A549 (cell line): Measurements from ENCODE around the gene RAB10. TPM values are rescaled to one million over a fixed set of nuclear protein-coding genes. Genes with fewer than 3 reads are reported as not detected.

ENCODE experiments used
- ATAC-seq, 2 experiments: fragments of 200-7000 bp in 1 of 2; fragments of >200 bp in 1 of 2; cut with Nextera tagmentation in 1 of 2; cut with Tn5 transposase in 1 of 2; 3 replicates each; pipeline versions ENCODE4 v1.8.0 to v1.9.1; 2018 to 2020; ENCODE audit warnings: mild to moderate bottlenecking in 1 of 2, moderate library complexity in 1 of 2
- CTCF ChIA-PET: fragments of 300-600 bp; sonication (Branson Sonifier 250); formaldehyde crosslinking; extraction: SDS; loops from one replicate; lab custom pipeline; 2021; ENCODE audit warnings: antibody characterized with exemption, inconsistent platforms; lab: Yijun Ruan, JAX
- POLR2A ChIA-PET: fragments of 350-600 bp; formaldehyde crosslinking; extraction: SDS; loops from one replicate; lab custom pipeline; 2021; ENCODE audit warnings: antibody characterized with exemption, inconsistent platforms; lab: Yijun Ruan, JAX
- DNase-seq, 2 experiments: peaks; one replicate each; pipeline versions ENCODE4 v3.0.0 to v3.0.0-alpha.2; 2011 to 2016; ENCODE audit warnings: low read depth in 1 of 2, low spot score in 1 of 2
- FAIRE-seq: peaks from 2 replicates; lab custom pipeline; 2011; peaks lifted over from hg19 to GRCh38; lab: Jason Lieb, UNC
- H3K27ac ChIP-seq, 2 experiments: fragments of >200 bp; sonication (Bioruptor Twin); formaldehyde crosslinking; 3 replicates each; pipeline ENCODE4 v1.5.1; 2016 to 2017
- H3K4me1 ChIP-seq: fragments of >200 bp; sonication (Bioruptor Twin); formaldehyde crosslinking; 3 replicates; pipeline ENCODE4 v1.6.1; 2016
- H3K4me2 ChIP-seq: fragments of >200 bp; sonication (Bioruptor Twin); formaldehyde crosslinking; 3 replicates; pipeline ENCODE4 v1.6.1; 2016
- H3K4me3 ChIP-seq: fragments of >200 bp; sonication (Bioruptor Twin); formaldehyde crosslinking; 3 replicates; pipeline ENCODE4 v1.5.1; 2016
- H3K9me3 ChIP-seq: fragments of >200 bp; sonication (Bioruptor Twin); formaldehyde crosslinking; 3 replicates; pipeline ENCODE4 v1.6.1; 2016
- ATOH8 ChIP-seq: fragments of 250-450 bp; sonication (Bioruptor Pico); IDR thresholded peaks from 2 replicates; pipeline ENCODE4 v1.5.0; 2020; ENCODE audit warnings: low read depth, mild to moderate bottlenecking, moderate library complexity
- CBX2 ChIP-seq: fragments of 200-600 bp; sonication (generic); IDR thresholded peaks from 2 replicates; pipeline ENCODE4 v1.6.1; 2016; ENCODE audit warnings: low read depth, mild to moderate bottlenecking, borderline replicate concordance
- CEBPB ChIP-seq, 2 experiments: fragments of >200 bp in 1 of 2; sonication (Bioruptor Twin) in 1 of 2; formaldehyde crosslinking in 1 of 2; IDR thresholded peaks; 2 replicates each; pipeline ENCODE4 v1.6.1; 2012 to 2016
- EHF ChIP-seq: fragments of 250-450 bp; sonication (Bioruptor Pico); IDR thresholded peaks from 2 replicates; pipeline ENCODE4 v1.5.0; 2020; ENCODE audit warnings: mild to moderate bottlenecking
- EHMT2 ChIP-seq: fragments of 200-600 bp; sonication (generic); IDR thresholded peaks from 2 replicates; pipeline ENCODE4 v1.6.1; 2016; ENCODE audit warnings: antibody characterized with exemption, low read depth, mild to moderate bottlenecking, moderate library complexity
- EP300 ChIP-seq, 2 experiments: fragments of >200 bp; sonication (Bioruptor Twin); formaldehyde crosslinking; IDR thresholded peaks; 2 replicates in 1 of 2; 3 replicates in 1 of 2; pipeline ENCODE4 v1.6.1; 2016 to 2017
- GATA3 ChIP-seq: IDR thresholded peaks from 2 replicates; pipeline ENCODE4 v1.6.1; 2012; ENCODE audit warnings: borderline replicate concordance
- HOXB13 ChIP-seq: fragments of 250-450 bp; sonication (Bioruptor Pico); IDR thresholded peaks from 2 replicates; pipeline ENCODE4 v1.5.0; 2020; ENCODE audit warnings: low read depth, mild to moderate bottlenecking, moderate library complexity
- MAX ChIP-seq: IDR thresholded peaks from 2 replicates; pipeline ENCODE4 v1.6.1; 2012
- MAZ ChIP-seq: fragments of 150-350 bp; IDR thresholded peaks from 2 replicates; pipeline ENCODE4 v1.6.1; 2014; ENCODE audit warnings: antibody characterized with exemption, low read depth, low read length, borderline replicate concordance
- MYC ChIP-seq: IDR thresholded peaks from 2 replicates; pipeline ENCODE4 v1.6.1; 2012; ENCODE audit warnings: mild to moderate bottlenecking, inconsistent platforms, low read length, improper control_type of control experiment, borderline replicate concordance
- PBX3 ChIP-seq: IDR thresholded peaks from 2 replicates; pipeline ENCODE4 v1.6.1; 2012
- POLR2AphosphoS2 ChIP-seq: conservative IDR thresholded peaks from 2 replicates; pipeline ENCODE4 v1.6.1; 2012; ENCODE audit warnings: low read length, improper control_type of control experiment, inconsistent platforms
- RAD21 ChIP-seq, 2 experiments: fragments of >200 bp in 1 of 2; sonication (Bioruptor Twin) in 1 of 2; formaldehyde crosslinking in 1 of 2; IDR thresholded peaks in 1 of 2; conservative IDR thresholded peaks in 1 of 2; 2 replicates in 1 of 2; 3 replicates in 1 of 2; pipeline ENCODE4 v1.6.1; 2012 to 2018; ENCODE audit warnings: inconsistent platforms in 1 of 2
- RCOR1 ChIP-seq: fragments of 150-350 bp; IDR thresholded peaks from 2 replicates; pipeline ENCODE4 v1.6.1; 2014; ENCODE audit warnings: antibody characterized with exemption, low read length, low read depth
- RNF2 ChIP-seq: fragments of 200-600 bp; sonication (generic); IDR thresholded peaks from 2 replicates; pipeline ENCODE4 v1.6.1; 2016; ENCODE audit warnings: low read depth, mild to moderate bottlenecking, antibody characterized with exemption, moderate library complexity, borderline replicate concordance
- TP53 ChIP-seq: fragments of 250-450 bp; sonication (Bioruptor Pico); IDR thresholded peaks from 2 replicates; pipeline ENCODE4 v1.5.0; 2021; ENCODE audit warnings: mild to moderate bottlenecking, moderate library complexity
- ZC3H11A ChIP-seq: fragments of 450-650 bp; IDR thresholded peaks from 2 replicates; pipeline ENCODE4 v1.6.1; 2014; ENCODE audit warnings: antibody characterized with exemption, mild to moderate bottlenecking
- ZFP36 ChIP-seq: fragments of 450-650 bp; IDR thresholded peaks from 2 replicates; pipeline ENCODE4 v1.6.1; 2014; ENCODE audit warnings: borderline replicate concordance; ENCODE audit not compliant: partially characterized antibody
- ZNF302 ChIP-seq: fragments of 250-450 bp; sonication (Bioruptor Pico); IDR thresholded peaks from 2 replicates; pipeline ENCODE4 v1.9.0; 2021; ENCODE audit warnings: inconsistent platforms, mild to moderate bottlenecking, moderate library complexity
- ZSCAN20 ChIP-seq: fragments of 250-450 bp; sonication (Bioruptor Pico); IDR thresholded peaks from 2 replicates; pipeline ENCODE4 v1.8.0; 2022; ENCODE audit warnings: mild to moderate bottlenecking, moderate library complexity
- WGBS: methylation state at CpG from one replicate; pipeline ENCODE4 v1.1.6; 2017; ENCODE audit errors: missing lambda C conversion rate; 5-methylcytosine and 5-hydroxymethylcytosine counted together
- polyA plus RNA-seq, 4 experiments: library from polyadenylated mRNA; depleted of rRNA in 3 of 4; stranded (reverse); fragments of >200 nt; fragmentation: RNase III in 1 of 4; extraction: RNeasy Plus Mini Kit Qiagen cat#74134 plus additional on column Dnase treatment in 1 of 4; gene quantifications; 2 replicates in 3 of 4; 3 replicates in 1 of 4; pipeline ENCODE4 v1.2.3, GENCODE V29; 2011 to 2017
- TF ChIP-seq, protein P1 (sequence below): fragments of >200 bp; sonication (Bioruptor Twin); formaldehyde crosslinking; IDR thresholded peaks from 2 replicates; pipeline ENCODE4 v1.6.1; 2016

The RAB10 gene
- polyA plus RNA-seq, 2 of the 4 experiments (the other 2 are of a cell fraction): 272 to 692 TPM

DNA sequence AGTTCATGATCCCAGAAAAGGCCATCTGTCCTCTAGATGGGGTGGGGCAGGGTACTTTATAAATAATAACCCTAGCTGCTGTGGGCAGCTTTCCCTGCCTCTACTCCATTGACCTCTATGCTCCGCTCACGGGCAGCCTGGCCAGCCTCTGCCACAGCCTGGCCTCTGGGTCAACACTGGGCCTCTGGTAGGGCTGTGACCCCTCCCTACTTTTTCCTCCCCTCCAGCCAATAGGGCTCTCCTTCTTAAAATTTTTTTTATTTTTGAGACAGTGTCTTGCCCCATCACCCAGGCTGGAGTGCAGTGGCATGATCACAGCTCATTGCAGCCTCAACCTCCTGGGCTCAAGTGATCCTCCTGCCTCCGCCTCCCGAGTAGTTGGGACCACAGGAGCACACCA lies 134.9 kb downstream of the RAB10 start (continued):
- TF ChIP-seq ZSCAN20 (CRISPR knock-in tag): no peak
- TF ChIP-seq CEBPB (IDR thresholded peaks at IDR 0.05): no peak
- TF ChIP-seq, protein P1, sequence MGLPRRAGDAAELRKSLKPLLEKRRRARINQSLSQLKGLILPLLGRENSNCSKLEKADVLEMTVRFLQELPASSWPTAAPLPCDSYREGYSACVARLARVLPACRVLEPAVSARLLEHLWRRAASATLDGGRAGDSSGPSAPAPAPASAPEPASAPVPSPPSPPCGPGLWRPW: no peak
- no peak for TF ChIP-seq RNF2
- no peak for TF ChIP-seq EHMT2
- no peak for TF ChIP-seq RAD21 (conservative IDR thresholded peaks at IDR 0.05 in 1 of 2, IDR thresholded peaks at IDR 0.05 in 1 of 2)
- no peak for TF ChIP-seq ZC3H11A
- TF ChIP-seq ATOH8: no peak
- TF ChIP-seq EHF (CRISPR knock-in tag): no peak
- TF ChIP-seq EP300 (IDR thresholded peaks at IDR 0.05): no peak

GRCh38 chr2:26169226-26169625 lies 135.3 kb downstream of the RAB10 start:
- ATAC-seq: no peak
- H3K4me2 ChIP-seq: no peak overlapping the region
- CTCF ChIA-PET: interaction anchor here (1.1 to 6.3 kb wide), 4 partner anchors 15 to 219 kb away, joined by 3 to 32 read pairs (median 3); no protein-coding TSS in a partner anchor
- no peak overlapping the region for H3K4me3 ChIP-seq
- H3K9me3 ChIP-seq: no peaks in the 10 kb centered on the region
- FAIRE-seq: no peak
- no peak overlapping the region; a peak in 1 of 6 replicates for H3K27ac ChIP-seq
- WGBS: 92% methylated on average over 5 of the region's 5 CpGs
- DNase-seq: no peak
- POLR2A ChIA-PET: no interaction called here
- TF ChIP-seq MAZ: no peak
- no peak for TF ChIP-seq PBX3
- no peak for TF ChIP-seq EHMT2
- TF ChIP-seq TP53 (CRISPR knock-in tag): no peak
- TF ChIP-seq RCOR1: no peak
- no peak for TF ChIP-seq CBX2
- TF ChIP-seq HOXB13 (CRISPR knock-in tag): no peak
- H3K4me1 ChIP-seq: peaks cover 6% of the 10 kb centered on the region; the same call in 1 of the 3 replicates

DNA sequence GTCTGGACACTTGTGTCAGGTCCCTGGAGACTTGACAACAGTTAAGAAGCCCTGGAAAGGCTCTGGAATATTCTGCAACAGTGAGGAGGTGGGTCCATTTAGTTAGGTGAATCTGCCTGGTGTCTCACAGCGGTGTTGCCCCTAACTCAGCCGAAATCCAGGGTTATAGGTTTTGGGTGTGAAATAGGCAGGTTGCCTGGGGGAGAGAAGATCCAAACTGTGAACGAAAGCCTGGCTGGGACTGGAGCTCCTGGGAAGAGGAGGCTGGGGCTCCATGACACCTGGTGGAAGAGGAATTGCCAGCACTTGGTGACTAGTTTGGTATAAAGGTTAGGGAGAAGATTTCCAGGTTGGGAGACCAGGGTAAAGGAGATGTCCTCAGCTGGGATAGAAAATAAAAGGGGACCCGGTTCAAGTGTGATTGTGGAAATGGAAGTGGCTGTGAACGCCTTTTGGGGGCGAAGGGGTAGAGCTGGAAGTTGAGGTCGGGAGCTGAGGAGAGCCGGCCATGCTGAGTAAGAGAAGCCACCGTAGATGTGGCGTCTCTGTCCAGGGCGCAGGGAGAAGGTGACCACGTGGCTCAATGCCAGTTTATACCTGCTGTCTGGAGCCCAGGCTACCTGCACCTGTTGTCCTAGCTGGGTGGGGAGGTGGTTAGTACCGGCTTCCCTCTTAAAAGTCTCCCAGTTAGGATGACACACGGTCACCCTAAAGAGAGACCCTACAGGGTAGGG lies 136.0 kb downstream of the RAB10 start:
- Histone ChIP-seq H3K9me3 (no peaks in the 10 kb centered on the region), H3K4me1 (peaks cover 6% of the 10 kb centered on the region; the same call in 1 of the 3 replicates), H3K4me2 (no peak overlapping the region), H3K4me3 (no peak overlapping the region), H3K27ac (no peak overlapping the region; a peak in 1 of 6 replicates)
- FAIRE-seq (no peak), ATAC-seq (no peak), DNase-seq (no peak)
- ChIA-PET CTCF (interaction anchor here (0.8 to 6.3 kb wide), 7 partner anchors 11 to 318 kb away, joined by 3 to 32 read pairs (median 3); no protein-coding TSS in a partner anchor), POLR2A (no interaction called here)
- TF ChIP-seq MYC (no peak), ZNF302 (no peak), GATA3 (no peak), POLR2AphosphoS2 (no peak), ZFP36 (no peak), MAX (no peak), CBX2 (no peak)
- 79% methylated on average over 14 of the region's 14 CpGs for WGBS
